ENCODE measurements around the gene ZIC1. TPM values are rescaled to one million over a fixed set of nuclear protein-coding genes. Genes with fewer than 3 reads are reported as not detected.

ZIC1 gene
- total RNA-seq, 1 experiment from 2014 or later, result not detected

DNA sequence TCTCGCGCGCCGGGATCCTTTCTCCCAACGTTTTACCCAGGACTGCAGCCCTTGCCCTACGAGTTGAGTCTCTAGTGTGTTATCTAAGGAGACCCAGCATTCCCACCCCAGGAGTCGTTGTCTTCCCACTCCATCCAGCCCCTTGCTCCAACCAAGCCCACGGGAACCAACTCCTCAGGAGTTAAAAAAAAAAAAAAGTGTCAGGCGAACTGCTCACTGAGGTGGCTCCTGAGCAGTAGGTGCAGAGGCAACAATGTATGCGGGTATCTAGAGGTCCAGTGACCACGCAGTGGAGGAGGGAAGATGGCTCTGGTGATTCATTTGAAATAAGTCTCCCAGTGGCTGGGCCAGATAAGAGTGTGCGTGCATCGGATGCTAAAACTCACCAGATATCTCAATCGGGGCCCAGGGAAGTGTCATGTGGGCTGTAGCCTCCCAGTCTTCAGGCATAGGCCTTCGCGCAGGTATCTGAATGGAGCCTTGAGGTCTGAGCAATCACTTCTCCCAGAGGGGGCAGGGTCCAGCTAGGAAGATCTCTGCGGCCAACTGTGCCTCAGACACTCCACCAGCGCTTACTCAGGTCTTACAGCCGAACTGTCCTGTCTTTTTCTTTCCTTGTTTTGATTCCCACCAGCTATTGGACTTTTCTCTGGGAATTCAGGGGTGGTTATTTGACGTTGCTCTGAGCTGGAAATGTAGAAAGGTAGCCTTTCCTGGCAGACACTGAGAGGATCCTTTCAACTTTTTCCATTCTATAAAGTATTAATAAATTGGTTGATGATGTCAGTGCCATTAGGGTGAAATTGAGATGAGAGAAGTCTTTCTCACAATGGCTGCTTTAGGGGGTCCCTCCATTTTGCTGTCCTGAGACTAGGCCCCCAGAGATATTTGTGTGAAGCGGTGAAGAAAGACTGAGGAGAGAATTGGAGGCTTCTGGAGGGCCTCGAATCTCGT, 23.8 kb upstream of the ZIC1 start:
- Histone ChIP-seq H3K4me3 (replicated peaks in 1 of 2; ENCODE audit: low read depth in 1 of 2, low read length in 2 of 2) (no peak overlapping the region), H3K4me1 (ENCODE audit: control insufficient read depth in 1 of 2, insufficient read depth in 2 of 2, low read length in 2 of 2) (no peaks in the 10 kb centered on the region), H3K9ac (ENCODE audit: low read length) (no peak overlapping the region), H4K20me1 (ENCODE audit: insufficient read depth) (no peaks in the 10 kb centered on the region), H3K27ac (ENCODE audit: low read depth, low read length) (no peak overlapping the region), H2AFZ (ENCODE audit: low read depth, low read length, poor library complexity, severe bottlenecking) (no peak overlapping the region), H3K4me2 (ENCODE audit: low read length) (no peak overlapping the region), H3K27me3 (ENCODE audit: insufficient read depth, low read length) (no peaks in the 10 kb centered on the region), H3K9me3 (ENCODE audit: control insufficient read depth in 1 of 2, insufficient read depth in 1 of 2, low read depth in 1 of 2, low read length in 2 of 2) (no peaks in the 10 kb centered on the region), H3K9me2 (ENCODE audit: insufficient read depth) (no peaks in the 10 kb centered on the region), H3K36me3 (ENCODE audit: control insufficient read depth in 1 of 2, insufficient read depth in 2 of 2, low read length in 2 of 2) (no peaks in the 10 kb centered on the region), H3K79me2 (ENCODE audit: insufficient read depth, low read length) (no peaks in the 10 kb centered on the region)
- ChIA-PET CTCF (no interaction called here), POLR2A (no interaction called here), RAD21 (ENCODE audit: low non-redundant PET in 1 of 2, low total read pairs in 2 of 2, uncharacterized antibody in 2 of 2, unreplicated experiment in 2 of 2) (no interaction called here)
- ATAC-seq (no peak), DNase-seq (ENCODE audit: low read depth, low spot score) (no peak)
- TF ChIP-seq, protein P1, sequence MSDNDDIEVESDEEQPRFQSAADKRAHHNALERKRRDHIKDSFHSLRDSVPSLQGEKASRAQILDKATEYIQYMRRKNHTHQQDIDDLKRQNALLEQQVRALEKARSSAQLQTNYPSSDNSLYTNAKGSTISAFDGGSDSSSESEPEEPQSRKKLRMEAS (IDR thresholded peaks at IDR 0.05), result no peak
- TF ChIP-seq YY1 (IDR thresholded peaks at IDR 0.05; ENCODE audit: extremely low read depth, insufficient replicate concordance, low read depth, low read length), result no peak
- no peak for TF ChIP-seq EZH2phosphoT487 (IDR thresholded peaks at IDR 0.05; ENCODE audit: borderline replicate concordance)
- intact Hi-C loops (cut with micrococcal nuclease), result no loop called here
- BruUV-seq (replicated peaks), result no TSS peak

DNA sequence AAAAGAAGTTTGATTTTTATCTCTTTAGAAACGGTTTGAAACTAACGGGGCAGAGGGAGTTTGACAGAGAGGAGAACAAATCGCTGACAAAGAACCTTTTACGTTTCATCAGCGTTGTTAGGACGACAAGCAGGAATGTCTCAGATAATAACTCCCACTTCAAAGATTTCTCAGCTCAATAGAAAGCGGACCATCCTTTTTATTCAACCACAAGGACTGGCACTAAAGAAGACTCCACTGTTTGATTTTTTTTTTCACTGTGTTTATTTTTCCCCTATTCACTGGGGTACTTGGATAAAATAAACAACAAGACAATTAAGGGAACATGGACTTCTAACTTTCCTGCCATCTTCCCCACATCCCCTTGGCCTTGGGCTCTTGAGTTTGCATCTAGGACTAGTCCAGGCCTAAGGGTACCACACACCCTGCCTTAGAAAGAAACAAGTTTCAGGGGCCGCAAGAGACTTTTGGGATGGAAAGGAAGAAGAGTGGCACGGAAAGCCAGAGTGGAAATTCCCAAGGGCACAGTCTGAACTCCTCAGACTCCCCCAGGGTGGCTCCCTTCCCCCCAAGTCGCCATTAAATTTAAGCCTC, 21.8 kb upstream of the ZIC1 start:
- Histone ChIP-seq H3K27ac (ENCODE audit: low read depth, low read length) (no peak overlapping the region), H3K4me2 (ENCODE audit: low read length) (no peak overlapping the region), H3K9me3 (ENCODE audit: control insufficient read depth in 1 of 2, insufficient read depth in 1 of 2, low read depth in 1 of 2, low read length in 2 of 2) (no peaks in the 10 kb centered on the region), H4K20me1 (ENCODE audit: insufficient read depth) (no peaks in the 10 kb centered on the region), H3K9me2 (ENCODE audit: insufficient read depth) (no peaks in the 10 kb centered on the region), H3K4me1 (ENCODE audit: control insufficient read depth in 1 of 2, insufficient read depth in 2 of 2, low read length in 2 of 2) (no peaks in the 10 kb centered on the region), H3K9ac (ENCODE audit: low read length) (no peak overlapping the region), H3K4me3 (replicated peaks in 1 of 2; ENCODE audit: low read depth in 1 of 2, low read length in 2 of 2) (no peak overlapping the region), H3K36me3 (ENCODE audit: control insufficient read depth in 1 of 2, insufficient read depth in 2 of 2, low read length in 2 of 2) (no peaks in the 10 kb centered on the region), H3K79me2 (ENCODE audit: insufficient read depth, low read length) (no peaks in the 10 kb centered on the region), H2AFZ (ENCODE audit: low read depth, low read length, poor library complexity, severe bottlenecking) (no peak overlapping the region), H3K27me3 (ENCODE audit: insufficient read depth, low read length) (no peaks in the 10 kb centered on the region)
- no TSS peak for BruUV-seq (replicated peaks)
- ChIA-PET POLR2A (no interaction called here), CTCF (no interaction called here), RAD21 (ENCODE audit: low non-redundant PET in 1 of 2, low total read pairs in 2 of 2, uncharacterized antibody in 2 of 2, unreplicated experiment in 2 of 2) (no interaction called here)
- DNase-seq (ENCODE audit: low read depth, low spot score), result no peak
- ATAC-seq, result no peak
- intact Hi-C loops (cut with micrococcal nuclease), result no loop called here
- TF ChIP-seq SRF (IDR thresholded peaks at IDR 0.05; ENCODE audit: low read depth), result no peak
- no peak for TF ChIP-seq YY1 (IDR thresholded peaks at IDR 0.05; ENCODE audit: extremely low read depth, insufficient replicate concordance, low read depth, low read length)
- TF ChIP-seq, protein P2, sequence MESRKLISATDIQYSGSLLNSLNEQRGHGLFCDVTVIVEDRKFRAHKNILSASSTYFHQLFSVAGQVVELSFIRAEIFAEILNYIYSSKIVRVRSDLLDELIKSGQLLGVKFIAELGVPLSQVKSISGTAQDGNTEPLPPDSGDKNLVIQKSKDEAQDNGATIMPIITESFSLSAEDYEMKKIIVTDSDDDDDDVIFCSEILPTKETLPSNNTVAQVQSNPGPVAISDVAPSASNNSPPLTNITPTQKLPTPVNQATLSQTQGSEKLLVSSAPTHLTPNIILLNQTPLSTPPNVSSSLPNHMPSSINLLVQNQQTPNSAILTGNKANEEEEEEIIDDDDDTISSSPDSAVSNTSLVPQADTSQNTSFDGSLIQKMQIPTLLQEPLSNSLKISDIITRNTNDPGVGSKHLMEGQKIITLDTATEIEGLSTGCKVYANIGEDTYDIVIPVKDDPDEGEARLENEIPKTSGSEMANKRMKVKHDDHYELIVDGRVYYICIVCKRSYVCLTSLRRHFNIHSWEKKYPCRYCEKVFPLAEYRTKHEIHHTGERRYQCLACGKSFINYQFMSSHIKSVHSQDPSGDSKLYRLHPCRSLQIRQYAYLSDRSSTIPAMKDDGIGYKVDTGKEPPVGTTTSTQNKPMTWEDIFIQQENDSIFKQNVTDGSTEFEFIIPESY (IDR thresholded peaks at IDR 0.05; ENCODE audit: extremely low read depth, insufficient replicate concordance, low read length), result no peak
- no peak for TF ChIP-seq TCF7L2 (IDR thresholded peaks at IDR 0.05; ENCODE audit: borderline replicate concordance, extremely low read depth, insufficient read depth, insufficient read length)
- no peak for TF ChIP-seq FOSL1 (IDR thresholded peaks at IDR 0.05; ENCODE audit: low read depth)
- no peak for TF ChIP-seq SIN3A (IDR thresholded peaks at IDR 0.05; ENCODE audit: low read depth)
- no peak for TF ChIP-seq ZNF274 (IDR thresholded peaks at IDR 0.05; ENCODE audit: low read depth, low read length)
- no peak for TF ChIP-seq ZFX (IDR thresholded peaks at IDR 0.05)
- TF ChIP-seq POLR2AphosphoS5 (IDR thresholded peaks at IDR 0.05; ENCODE audit: low read depth, low read length), result no peak
- TF ChIP-seq, protein P3, sequence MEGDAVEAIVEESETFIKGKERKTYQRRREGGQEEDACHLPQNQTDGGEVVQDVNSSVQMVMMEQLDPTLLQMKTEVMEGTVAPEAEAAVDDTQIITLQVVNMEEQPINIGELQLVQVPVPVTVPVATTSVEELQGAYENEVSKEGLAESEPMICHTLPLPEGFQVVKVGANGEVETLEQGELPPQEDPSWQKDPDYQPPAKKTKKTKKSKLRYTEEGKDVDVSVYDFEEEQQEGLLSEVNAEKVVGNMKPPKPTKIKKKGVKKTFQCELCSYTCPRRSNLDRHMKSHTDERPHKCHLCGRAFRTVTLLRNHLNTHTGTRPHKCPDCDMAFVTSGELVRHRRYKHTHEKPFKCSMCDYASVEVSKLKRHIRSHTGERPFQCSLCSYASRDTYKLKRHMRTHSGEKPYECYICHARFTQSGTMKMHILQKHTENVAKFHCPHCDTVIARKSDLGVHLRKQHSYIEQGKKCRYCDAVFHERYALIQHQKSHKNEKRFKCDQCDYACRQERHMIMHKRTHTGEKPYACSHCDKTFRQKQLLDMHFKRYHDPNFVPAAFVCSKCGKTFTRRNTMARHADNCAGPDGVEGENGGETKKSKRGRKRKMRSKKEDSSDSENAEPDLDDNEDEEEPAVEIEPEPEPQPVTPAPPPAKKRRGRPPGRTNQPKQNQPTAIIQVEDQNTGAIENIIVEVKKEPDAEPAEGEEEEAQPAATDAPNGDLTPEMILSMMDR (IDR thresholded peaks at IDR 0.05 in 2 of 3, conservative IDR thresholded peaks at IDR 0.05 in 1 of 3; ENCODE audit: borderline replicate concordance in 1 of 3, insufficient read depth in 1 of 3, low read depth in 2 of 3, low read length in 2 of 3), result no peak
- no peak for TF ChIP-seq CEBPB (IDR thresholded peaks at IDR 0.05; ENCODE audit: low read depth)
- no peak for TF ChIP-seq RAD21 (IDR thresholded peaks at IDR 0.05; ENCODE audit: low read depth)
- no peak for TF ChIP-seq EZH2phosphoT487 (IDR thresholded peaks at IDR 0.05; ENCODE audit: borderline replicate concordance)

Measured in HCT116 (cell line).